ENCODE measurements around the gene DYNC1LI1. TPM values are rescaled to one million over a fixed set of nuclear protein-coding genes. Genes with fewer than 3 reads are reported as not detected.

Gene DYNC1LI1
- polyA plus RNA-seq, 2 of the 4 experiments (the other 2 are of a cell fraction), result 42.0 to 66.9 TPM

DNA sequence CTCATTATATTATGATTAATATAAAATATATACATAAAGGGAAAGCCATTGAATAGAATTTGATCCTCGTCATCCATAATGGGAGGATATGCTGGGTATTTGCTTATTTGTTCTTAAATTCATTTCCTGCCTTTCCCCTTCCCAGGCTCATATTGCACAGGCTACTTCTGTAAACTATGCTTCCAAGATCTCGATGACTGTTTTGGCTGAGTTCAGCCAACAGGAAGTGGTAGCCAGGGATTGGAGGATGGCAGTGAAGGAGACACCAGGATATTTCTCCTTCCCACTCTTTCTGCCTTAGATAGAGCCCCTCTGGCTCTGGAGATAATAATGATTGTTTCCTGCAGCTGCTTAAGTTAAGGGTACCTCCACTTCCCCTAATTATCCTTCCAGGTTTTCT is 44.3 kb upstream of the DYNC1LI1 start:
- ATAC-seq, result no peak
- Histone ChIP-seq H3K9me3 (peaks cover 10% of the 10 kb centered on the region; the same call in 1 of the 3 replicates), H3K27ac (no peak overlapping the region), H3K4me3 (no peak overlapping the region), H3K4me1 (no peaks in the 10 kb centered on the region), H3K4me2 (no peak overlapping the region)
- WGBS (ENCODE audit: missing lambda C conversion rate), result 27% methylated on average over 2 of the region's 2 CpGs
- POLR2A ChIA-PET, result interaction anchor here (0.6 kb wide), 1 partner anchor 673 kb away, joined by 5 read pairs; no protein-coding TSS in a partner anchor
- no peak for TF ChIP-seq FOSL2 (IDR thresholded peaks at IDR 0.05)
- TF ChIP-seq FOSL2 (CRISPR knock-in tag; IDR thresholded peaks at IDR 0.05), result no peak
- TF ChIP-seq, protein P1, sequence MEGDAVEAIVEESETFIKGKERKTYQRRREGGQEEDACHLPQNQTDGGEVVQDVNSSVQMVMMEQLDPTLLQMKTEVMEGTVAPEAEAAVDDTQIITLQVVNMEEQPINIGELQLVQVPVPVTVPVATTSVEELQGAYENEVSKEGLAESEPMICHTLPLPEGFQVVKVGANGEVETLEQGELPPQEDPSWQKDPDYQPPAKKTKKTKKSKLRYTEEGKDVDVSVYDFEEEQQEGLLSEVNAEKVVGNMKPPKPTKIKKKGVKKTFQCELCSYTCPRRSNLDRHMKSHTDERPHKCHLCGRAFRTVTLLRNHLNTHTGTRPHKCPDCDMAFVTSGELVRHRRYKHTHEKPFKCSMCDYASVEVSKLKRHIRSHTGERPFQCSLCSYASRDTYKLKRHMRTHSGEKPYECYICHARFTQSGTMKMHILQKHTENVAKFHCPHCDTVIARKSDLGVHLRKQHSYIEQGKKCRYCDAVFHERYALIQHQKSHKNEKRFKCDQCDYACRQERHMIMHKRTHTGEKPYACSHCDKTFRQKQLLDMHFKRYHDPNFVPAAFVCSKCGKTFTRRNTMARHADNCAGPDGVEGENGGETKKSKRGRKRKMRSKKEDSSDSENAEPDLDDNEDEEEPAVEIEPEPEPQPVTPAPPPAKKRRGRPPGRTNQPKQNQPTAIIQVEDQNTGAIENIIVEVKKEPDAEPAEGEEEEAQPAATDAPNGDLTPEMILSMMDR (IDR thresholded peaks at IDR 0.05), result no peak
- no peak for TF ChIP-seq TFCP2L1 (CRISPR knock-in tag; IDR thresholded peaks at IDR 0.05)
- TF ChIP-seq, protein P2, sequence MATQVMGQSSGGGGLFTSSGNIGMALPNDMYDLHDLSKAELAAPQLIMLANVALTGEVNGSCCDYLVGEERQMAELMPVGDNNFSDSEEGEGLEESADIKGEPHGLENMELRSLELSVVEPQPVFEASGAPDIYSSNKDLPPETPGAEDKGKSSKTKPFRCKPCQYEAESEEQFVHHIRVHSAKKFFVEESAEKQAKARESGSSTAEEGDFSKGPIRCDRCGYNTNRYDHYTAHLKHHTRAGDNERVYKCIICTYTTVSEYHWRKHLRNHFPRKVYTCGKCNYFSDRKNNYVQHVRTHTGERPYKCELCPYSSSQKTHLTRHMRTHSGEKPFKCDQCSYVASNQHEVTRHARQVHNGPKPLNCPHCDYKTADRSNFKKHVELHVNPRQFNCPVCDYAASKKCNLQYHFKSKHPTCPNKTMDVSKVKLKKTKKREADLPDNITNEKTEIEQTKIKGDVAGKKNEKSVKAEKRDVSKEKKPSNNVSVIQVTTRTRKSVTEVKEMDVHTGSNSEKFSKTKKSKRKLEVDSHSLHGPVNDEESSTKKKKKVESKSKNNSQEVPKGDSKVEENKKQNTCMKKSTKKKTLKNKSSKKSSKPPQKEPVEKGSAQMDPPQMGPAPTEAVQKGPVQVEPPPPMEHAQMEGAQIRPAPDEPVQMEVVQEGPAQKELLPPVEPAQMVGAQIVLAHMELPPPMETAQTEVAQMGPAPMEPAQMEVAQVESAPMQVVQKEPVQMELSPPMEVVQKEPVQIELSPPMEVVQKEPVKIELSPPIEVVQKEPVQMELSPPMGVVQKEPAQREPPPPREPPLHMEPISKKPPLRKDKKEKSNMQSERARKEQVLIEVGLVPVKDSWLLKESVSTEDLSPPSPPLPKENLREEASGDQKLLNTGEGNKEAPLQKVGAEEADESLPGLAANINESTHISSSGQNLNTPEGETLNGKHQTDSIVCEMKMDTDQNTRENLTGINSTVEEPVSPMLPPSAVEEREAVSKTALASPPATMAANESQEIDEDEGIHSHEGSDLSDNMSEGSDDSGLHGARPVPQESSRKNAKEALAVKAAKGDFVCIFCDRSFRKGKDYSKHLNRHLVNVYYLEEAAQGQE (IDR thresholded peaks at IDR 0.05), result no peak
- no peak for TF ChIP-seq RCOR1 (IDR thresholded peaks at IDR 0.05; ENCODE audit: low read depth, low read length)
- no peak for TF ChIP-seq PHF8 (IDR thresholded peaks at IDR 0.05; ENCODE audit: borderline replicate concordance, low read depth)
- no peak for TF ChIP-seq CBX8 (IDR thresholded peaks at IDR 0.05)
- TF ChIP-seq CHD4 (IDR thresholded peaks at IDR 0.05; ENCODE audit: borderline replicate concordance), result no peak
- TF ChIP-seq JUN (IDR thresholded peaks at IDR 0.05), result no peak
- no peak for TF ChIP-seq RNF2 (IDR thresholded peaks at IDR 0.05; ENCODE audit: borderline replicate concordance, low read depth)
- no peak for TF ChIP-seq ZNF302 (CRISPR knock-in tag; IDR thresholded peaks at IDR 0.05)
- TF ChIP-seq TP53 (CRISPR knock-in tag; IDR thresholded peaks at IDR 0.05), result no peak
- no peak for TF ChIP-seq HOXB5 (CRISPR knock-in tag; IDR thresholded peaks at IDR 0.05)
- TF ChIP-seq, protein P3, sequence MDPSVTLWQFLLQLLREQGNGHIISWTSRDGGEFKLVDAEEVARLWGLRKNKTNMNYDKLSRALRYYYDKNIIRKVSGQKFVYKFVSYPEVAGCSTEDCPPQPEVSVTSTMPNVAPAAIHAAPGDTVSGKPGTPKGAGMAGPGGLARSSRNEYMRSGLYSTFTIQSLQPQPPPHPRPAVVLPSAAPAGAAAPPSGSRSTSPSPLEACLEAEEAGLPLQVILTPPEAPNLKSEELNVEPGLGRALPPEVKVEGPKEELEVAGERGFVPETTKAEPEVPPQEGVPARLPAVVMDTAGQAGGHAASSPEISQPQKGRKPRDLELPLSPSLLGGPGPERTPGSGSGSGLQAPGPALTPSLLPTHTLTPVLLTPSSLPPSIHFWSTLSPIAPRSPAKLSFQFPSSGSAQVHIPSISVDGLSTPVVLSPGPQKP (IDR thresholded peaks at IDR 0.05; ENCODE audit: low read depth, low read length), result no peak
- no peak for TF ChIP-seq MYC (IDR thresholded peaks at IDR 0.05; ENCODE audit: borderline replicate concordance, low read length)
- no peak for DNase-seq (ENCODE audit: low read depth in 1 of 2, low spot score in 1 of 2)
- no peak for FAIRE-seq
- CTCF ChIA-PET, result no interaction called here

DNA sequence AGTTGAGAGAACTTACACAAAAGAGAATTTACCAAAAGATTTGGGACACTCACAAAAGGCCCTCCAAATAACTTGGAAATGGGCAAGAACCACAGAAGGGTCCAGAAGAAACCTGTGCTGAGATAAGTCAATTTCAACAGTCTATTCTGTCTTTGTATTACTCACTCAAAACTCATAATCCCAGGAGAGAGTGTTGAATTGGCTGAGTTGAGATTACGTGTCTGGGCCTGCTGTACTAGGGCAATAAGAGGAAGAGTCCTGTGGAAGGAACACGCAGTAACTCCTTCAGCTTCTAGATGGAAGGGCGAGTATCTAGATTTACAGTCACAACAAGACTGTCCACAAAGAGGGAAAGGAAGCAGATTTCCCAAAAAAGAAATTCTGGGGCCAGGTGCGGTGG is 42.5 kb upstream of the DYNC1LI1 start:
- no peak for ATAC-seq
- H3K9me3 ChIP-seq, result no peaks in the 10 kb centered on the region
- WGBS (ENCODE audit: missing lambda C conversion rate), result 83% methylated on average over 4 of the region's 4 CpGs
- no peak for DNase-seq (ENCODE audit: low read depth in 1 of 2, low spot score in 1 of 2)
- TF ChIP-seq, protein P4, sequence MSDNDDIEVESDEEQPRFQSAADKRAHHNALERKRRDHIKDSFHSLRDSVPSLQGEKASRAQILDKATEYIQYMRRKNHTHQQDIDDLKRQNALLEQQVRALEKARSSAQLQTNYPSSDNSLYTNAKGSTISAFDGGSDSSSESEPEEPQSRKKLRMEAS (IDR thresholded peaks at IDR 0.05), result no peak
- TF ChIP-seq EHF (CRISPR knock-in tag; IDR thresholded peaks at IDR 0.05), result no peak
- TF ChIP-seq HDAC2 (IDR thresholded peaks at IDR 0.05), result no peak
- no peak overlapping the region for H3K27ac ChIP-seq
- H3K4me2 ChIP-seq, result no peak overlapping the region
- no peak overlapping the region for H3K4me3 ChIP-seq
- ChIA-PET POLR2A (no interaction called here), CTCF (no interaction called here)
- FAIRE-seq, result no peak
- H3K4me1 ChIP-seq, result no peaks in the 10 kb centered on the region
